GM19438 (cell line): ENCODE data around the gene SCYL1.
"Not testable (repeated sequence)": the region's sequence is repeated elsewhere in the genome, so short reads cannot be mapped to it uniquely, and the experiment has no call there.

Experiments used
- ATAC-seq: cut with Tn5 transposase; IDR thresholded peaks from one replicate; pipeline ENCODE4 v1.9.1; 2021; ENCODE audit warnings: low read depth; ENCODE audit not compliant: unreplicated experiment

SCYL1 gene

GRCh38 chr11:65564879-65565559 is 40.1 kb downstream of the SCYL1 start:
- not testable (repeated sequence) for ATAC-seq

DNA sequence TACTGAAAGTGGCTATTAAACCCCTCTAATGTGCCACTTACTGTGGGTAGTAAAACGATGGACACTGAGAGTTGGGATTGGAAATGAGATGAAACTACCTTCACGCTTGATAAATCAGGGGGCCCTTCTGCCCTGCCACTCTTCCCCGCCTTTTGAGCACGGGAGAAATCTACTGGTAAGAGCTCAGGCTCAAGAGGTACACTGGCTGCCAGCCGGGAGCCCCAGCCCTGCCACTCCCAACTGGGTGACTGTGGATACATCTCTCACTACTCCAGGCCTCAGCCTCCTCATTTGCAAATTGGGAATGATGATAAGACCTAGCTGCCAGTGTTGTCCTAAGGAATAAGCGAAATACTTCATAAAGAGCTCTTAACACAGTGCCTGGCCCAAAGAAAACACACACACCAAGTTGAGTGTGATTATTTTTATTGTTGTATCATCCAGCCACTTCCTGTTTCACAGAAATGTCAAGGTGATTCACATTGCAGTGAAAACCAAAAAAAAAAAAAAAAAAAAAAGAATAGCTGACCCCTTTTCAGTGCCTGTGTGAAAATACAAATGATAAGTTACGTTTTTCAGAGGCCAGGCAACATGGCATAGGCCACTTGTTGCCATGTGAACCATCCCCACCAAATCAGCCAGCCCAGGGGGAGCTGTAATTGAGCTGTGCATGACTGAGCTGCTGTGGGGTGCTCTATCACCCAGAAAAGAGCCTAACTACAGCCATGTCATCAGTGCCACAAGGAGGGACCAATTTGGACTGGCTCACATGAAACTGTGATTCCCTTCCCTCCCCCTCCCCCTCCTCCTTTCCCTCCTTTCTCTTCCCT is 41.0 kb downstream of the SCYL1 start:
- no peak for ATAC-seq

DNA sequence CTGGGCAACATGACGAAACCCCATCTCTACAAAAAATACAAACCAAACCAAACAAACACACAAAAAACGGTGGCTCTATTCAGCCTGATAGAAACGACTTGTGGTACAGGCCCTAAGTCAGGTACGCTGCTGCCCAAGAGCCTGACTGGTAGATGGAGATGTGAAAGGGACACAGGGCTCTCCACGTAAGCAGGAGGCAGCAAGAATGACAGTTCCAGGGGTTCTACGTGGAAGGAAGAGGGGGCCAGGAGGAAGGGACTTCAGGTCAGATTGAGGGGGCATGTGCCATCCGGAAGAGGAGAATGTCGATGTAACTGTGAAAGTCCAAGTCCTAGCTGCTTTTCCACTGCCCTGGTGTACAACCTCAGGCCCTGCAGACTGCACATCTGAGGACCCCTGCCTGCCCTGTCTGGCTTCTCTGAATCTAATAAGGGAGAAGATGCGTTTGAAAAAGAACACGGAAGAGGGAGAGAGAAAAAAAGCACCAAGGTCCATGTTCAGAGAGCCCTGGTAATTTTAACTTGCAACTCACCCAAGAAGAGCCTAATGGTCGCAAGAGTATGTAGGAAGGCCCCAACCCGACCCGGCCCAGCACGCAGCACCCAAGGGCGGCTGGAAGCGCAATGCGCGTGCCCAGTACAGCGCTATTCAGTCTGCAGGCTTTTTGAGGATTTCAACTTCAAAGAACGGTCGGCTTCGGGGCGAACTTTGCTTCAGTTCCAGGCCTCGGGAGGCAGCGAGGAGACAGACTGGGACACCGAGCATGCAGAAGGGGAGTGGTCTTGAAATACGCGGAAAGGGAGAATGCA is 44.5 kb downstream of the SCYL1 start:
- peak; percentile 3 for ATAC-seq

DNA sequence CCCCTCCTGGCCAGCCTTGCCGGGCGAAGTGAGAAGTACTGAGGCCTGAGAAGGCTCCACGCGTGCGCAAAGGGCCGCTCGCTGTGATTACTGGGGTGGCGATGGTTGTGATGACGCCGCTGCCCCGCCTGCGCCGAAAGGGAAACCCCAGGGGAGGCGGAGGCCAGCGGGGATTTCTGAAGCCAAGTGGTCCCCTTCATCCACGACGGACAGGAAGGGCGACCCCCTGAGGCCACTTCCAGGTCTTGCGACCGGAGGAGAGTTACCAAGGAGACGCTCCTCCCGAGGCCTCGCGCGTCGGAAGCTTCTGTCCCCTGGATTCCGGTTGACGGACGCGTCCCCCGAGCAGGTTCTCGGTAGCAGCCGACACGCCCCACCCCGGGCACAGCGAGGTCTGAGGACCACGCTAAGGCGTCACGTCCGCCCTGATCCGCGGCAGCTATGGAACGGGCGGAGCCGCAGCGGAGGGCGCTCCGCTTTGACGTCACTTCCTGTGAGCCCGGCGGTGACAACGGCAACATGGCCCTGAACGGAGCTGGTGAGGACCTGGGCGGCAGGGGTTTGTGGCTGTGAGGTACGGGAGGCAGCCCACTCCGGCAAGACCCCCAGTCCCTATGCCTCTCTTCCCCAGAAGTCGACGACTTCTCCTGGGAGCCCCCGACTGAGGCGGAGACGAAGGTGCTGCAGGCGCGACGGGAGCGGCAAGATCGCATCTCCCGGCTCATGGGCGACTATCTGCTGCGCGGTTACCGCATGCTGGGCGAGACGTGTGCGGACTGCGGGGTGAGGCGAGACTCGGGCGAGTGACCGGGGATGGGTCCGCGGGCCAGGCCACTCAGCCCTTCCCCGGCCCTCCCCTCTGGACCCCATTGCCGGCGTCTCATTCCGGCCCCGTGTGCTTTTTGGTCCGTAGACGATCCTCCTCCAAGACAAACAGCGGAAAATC is 45.4 kb downstream of the SCYL1 start, which contains the start of gene ZNRD2:
ZNRD2 (plus strand) TSS at position 505 of the 946 bp plus-strand sequence; CDS start at position 520, 15 bp downstream.
- ATAC-seq, result peak; percentile 51

DNA sequence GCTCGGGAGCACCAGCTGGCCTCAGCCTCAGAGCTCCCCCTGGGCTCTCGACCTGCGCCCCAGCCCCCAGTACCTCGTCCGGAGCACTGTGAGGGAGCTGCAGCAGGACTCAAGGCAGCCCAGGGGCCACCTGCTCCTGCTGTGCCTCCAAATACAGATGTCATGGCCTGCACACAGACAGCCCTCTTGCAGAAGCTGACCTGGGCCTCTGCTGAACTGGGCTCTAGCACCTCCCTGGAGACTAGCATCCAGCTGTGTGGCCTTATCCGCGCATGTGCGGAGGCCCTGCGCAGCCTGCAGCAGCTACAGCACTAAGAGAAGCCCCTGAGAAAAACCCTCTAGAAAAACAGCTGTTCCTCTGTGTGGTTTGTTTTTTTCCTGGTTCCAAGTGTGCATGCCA is 46.5 kb downstream of the SCYL1 start:
- no peak for ATAC-seq

GRCh38 chr11:65571940-65572339 is 47.1 kb downstream of the SCYL1 start:
- no peak for ATAC-seq

DNA sequence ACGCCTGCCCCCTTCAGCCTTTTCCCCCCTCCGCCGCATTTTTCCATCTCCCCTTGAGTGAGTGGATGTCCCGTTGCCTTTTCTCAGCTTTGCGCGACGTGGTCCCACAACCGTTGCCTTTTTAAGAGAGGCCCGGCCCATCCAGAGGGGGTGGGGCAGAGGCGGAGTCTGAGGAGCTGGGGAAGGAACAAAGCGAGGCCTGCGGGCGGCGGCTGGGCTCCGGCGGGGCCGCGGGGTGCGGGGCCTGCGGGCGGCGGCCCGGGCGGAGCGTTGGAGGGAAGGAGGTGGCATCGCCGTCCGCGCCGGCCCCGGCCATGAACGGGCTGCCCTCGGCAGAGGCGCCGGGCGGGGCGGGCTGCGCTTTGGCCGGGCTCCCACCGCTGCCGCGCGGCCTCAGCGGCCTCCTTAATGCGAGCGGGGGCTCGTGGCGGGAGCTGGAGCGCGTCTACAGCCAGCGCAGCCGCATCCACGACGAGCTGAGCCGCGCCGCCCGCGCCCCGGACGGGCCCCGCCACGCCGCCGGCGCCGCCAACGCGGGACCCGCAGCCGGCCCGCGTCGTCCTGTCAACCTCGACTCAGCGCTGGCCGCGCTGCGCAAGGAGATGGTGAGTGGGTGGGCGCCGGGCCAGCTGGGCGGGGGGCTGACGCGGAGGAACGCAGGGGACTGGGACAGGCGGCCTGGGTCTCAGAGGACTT is 47.6 kb downstream of the SCYL1 start, which contains the start of gene FAM89B:
FAM89B (plus strand) TSS at position 183 of the 696 bp plus-strand sequence; CDS start at position 315, 132 bp downstream.
- no peak for ATAC-seq

DNA sequence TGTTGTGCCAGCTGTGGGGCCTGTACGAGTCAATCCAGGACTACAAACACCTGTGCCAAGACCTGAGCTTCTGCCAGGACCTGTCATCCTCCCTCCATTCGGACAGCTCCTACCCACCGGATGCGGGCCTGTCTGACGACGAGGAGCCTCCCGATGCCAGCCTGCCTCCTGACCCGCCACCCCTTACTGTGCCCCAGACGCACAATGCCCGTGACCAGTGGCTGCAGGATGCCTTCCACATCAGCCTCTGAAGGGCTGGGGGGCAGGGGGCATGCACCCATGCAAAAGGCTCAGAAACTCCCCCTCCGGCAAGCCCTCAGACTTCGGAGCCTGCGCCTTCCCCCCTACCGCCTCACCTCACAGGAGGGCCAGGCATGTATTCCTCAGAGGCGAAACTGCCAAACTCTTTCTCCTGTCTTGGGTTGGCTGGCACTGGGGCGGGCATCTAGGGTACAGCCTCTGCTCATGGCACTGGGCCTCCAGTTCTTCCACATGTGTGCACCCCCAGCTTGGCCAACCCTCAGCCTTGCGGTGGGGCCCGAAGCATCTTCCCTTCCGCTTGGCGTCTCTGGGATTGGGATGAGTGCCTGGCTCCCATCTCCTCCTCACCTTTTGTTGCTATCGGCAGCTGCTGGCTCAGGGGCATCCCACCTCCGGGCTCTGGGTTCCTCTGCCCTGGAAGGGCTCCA is 48.7 kb downstream of the SCYL1 start:
- ATAC-seq, result no peak

GRCh38 chr11:65574109-65574810 is 49.4 kb downstream of the SCYL1 start:
- ATAC-seq, result peak; percentile 27

DNA sequence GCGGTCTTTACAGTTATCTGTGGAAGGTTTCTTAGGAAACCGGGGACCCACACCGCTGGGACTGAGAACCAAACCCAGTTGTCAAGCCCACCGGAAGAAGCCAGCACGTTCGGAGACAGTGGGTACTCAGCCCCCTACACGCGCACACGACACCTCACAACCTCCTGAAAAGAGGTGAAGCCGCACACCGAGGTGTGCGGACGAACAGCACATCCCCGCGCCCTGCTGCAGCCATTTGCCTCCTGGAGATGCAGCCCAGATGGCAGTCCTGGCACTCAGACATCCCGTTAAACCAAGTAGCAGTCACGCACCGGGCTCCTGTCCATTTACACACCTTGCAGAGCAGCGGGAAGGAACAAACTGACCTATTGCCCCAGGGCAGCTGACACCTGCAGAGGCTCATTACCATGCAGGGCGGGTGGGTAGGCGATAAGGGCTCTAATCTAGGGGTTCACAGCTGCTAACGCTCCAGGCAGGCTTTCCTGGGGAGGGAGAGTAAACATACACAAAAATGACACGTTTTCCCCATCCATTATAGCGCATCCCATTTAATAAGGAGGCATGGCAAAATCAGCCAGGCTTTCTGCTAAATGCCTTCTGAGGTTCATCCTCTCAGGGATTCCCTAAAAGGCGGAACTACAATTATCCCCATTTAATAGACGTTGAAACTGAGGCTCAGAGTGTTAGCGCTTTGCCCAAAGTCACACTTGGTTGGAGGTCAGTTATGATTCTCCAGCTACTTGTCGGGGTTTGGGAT is 50.1 kb downstream of the SCYL1 start:
- ATAC-seq, result no peak

DNA sequence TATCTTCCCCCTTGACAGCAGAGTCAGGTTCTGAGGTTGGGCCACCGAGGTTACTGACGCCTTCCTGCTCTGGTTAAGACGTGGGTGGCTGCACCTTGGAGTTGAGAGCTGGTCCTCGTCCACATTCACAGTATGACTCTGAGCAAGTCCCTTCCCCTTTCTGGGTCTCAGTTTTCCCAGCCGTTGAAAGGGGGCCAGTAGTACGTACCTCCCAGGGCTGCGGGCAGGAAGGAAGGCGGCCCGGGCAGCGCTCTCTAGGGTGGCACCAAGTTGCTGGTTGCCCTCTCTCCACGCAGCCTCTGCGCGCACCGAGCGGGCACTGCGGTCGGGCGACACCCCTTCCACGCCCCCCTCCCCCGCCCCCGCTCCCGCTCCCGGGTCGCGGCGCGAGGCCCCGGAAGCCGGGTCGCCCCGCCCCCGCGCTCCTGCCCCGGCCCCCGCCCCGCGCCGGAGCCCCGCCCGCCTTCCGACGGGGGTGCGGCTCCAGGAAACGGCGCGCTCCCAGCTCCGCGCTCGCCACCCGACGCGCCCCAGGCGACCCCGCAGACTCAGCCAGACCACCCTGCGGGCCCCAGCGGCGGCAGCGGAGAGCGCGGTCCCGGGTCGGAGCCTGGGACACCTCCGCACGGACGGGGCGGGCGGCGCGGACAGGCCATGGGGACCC is 50.8 kb downstream of the SCYL1 start, which contains the start of gene EHBP1L1:
EHBP1L1 (plus strand) TSS at position 486 of the 664 bp plus-strand sequence. CDS start 250 bp downstream, outside the sequence.
- no peak for ATAC-seq

DNA sequence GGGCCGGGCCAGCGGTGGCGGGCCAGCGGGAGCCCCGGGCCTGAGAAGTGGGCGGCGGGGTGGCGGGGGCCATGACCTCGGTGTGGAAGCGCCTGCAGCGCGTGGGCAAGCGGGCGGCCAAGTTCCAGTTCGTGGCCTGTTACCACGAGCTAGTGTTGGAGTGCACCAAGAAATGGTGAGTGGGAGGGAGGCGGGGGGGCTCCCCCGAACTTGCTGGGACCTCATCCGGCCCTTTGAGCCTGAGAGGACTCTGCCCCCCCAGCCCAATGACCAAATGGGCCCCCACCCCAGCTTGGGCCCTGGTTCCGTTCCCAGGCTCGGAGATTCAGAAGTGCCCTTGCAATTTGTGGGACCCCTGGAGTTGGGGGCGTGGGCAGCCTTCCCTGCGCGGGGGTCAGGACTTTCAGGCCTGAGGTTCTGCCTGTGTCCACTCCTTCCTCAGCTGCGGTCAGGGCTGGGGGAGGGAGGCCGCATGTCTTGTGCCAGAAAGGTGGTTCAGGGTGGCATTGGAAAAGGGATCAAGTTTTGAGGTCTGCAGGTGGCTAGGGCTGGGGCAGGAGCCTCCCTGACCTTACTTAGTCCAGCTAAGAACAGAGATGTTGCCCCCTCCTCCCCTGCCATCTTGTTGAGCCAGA is 51.5 kb downstream of the SCYL1 start:
- ATAC-seq, result no peak

DNA sequence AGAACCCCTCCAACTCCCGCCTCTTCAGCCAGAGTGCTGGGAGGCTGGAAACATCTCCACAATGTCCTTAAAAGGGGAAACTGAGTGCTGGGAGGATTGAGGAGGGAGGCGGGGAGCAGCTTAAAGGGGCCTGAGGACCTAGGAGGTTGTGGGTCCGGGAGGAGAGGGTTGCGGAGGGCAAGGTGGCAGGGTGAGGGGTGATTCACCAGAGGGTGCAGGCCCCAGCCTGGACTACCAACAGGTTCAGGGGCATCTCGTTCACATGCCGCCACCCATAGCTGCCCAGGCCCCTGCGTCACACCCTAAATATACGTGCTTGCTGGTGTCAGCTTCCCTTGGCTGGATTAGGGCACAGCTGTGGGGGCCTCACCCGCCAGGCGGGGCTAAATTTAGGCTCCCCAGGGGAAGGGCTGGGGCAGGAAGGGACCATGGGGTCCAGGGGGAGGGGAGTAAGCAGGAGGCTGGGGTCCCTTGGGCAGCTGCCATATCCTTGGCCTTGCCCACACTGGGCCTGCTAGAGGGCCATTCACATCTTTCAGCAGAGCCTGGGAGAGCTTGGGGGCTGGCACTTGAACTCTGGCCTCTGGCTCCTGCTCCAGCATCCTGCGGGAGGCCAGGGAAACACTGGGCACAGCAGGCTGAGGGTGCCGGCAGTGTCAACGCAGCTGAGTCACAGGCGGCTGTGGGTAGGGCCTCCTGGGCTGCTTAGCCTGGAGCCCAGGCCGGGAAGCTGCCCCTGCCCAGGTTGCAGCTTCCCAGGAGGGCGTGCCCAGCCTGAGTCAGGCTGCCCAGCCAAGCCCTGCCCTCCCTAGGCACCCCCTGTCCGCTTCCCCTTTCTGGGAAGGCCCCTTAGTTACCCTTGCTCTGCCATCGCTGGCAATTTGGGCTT is 52.2 kb downstream of the SCYL1 start:
- no peak for ATAC-seq

GRCh38 chr11:65577756-65578109 is 52.9 kb downstream of the SCYL1 start:
- no peak for ATAC-seq

DNA sequence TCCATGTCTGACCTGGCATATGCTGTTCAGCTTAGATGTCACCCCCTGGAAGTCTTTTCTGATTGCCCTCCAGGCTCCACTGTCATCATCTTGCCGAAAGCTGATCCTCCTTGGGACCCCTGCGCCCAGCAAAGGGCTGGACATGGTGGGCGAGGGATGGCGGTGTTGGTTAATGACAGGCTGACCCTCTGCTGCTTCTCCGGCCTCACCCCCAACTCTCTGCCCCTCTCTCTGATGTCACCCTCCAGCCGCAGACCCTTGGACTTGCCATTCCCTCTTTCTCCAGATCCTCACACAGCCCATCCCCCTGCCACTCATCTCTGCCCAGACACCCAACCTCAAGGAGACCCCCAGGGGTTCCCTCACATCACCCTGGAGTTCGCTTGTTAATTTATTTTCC is 53.3 kb downstream of the SCYL1 start:
- no peak for ATAC-seq
